Stomach smooth muscle (tissue), 2 donors: Measurements from ENCODE around the gene ZNF578.
"Not testable (repeated sequence)": the region's sequence is repeated elsewhere in the genome, so short reads cannot be mapped to it uniquely, and the experiment has no call there.

Experiments used
- H3K27ac ChIP-seq: one replicate; pipeline ENCODE4 v1.7.0; 2013; ENCODE audit warnings: mild to moderate bottlenecking, low read length, inconsistent platforms
- H3K27me3 ChIP-seq, 2 donors: one replicate each; pipeline ENCODE4 v1.7.0; 2013; ENCODE audit warnings: low read length in 2 of 2; ENCODE audit not compliant: insufficient read depth in 2 of 2, control insufficient read depth in 1 of 2
- H3K36me3 ChIP-seq, 2 donors: one replicate each; pipeline ENCODE4 v1.7.0; 2013; ENCODE audit warnings: low read length in 2 of 2; ENCODE audit not compliant: control insufficient read depth in 2 of 2, insufficient read depth in 2 of 2
- H3K4me1 ChIP-seq: one replicate; pipeline ENCODE4 v1.7.0; 2013; ENCODE audit warnings: low read length; ENCODE audit not compliant: control insufficient read depth, insufficient read depth
- H3K4me3 ChIP-seq, 2 donors: one replicate each; pipeline ENCODE4 v1.7.0; 2013; ENCODE audit warnings: low read length in 2 of 2
- H3K9ac ChIP-seq, 2 donors: one replicate each; pipeline ENCODE4 v1.7.0; 2013; ENCODE audit warnings: low read length in 2 of 2, mild to moderate bottlenecking in 1 of 2
- H3K9me3 ChIP-seq, 2 donors: one replicate each; pipeline ENCODE4 v1.7.0; 2013; ENCODE audit warnings: low read length in 2 of 2; ENCODE audit not compliant: control insufficient read depth in 2 of 2
- donor health status: healthy.
- donor health status: Pancreatic carcinoma.

The ZNF578 gene

GRCh38 chr19:52516191-52516590 is 62.8 kb downstream of the ZNF578 start:
- H3K36me3 ChIP-seq, result peaks cover 0 to 3% of the 10 kb centered on the region in 2 donors
- peaks cover 0 to 2% of the 10 kb centered on the region in 2 donors for H3K27me3 ChIP-seq

GRCh38 chr19:52518646-52519045 is 65.3 kb downstream of the ZNF578 start:
- H3K9ac ChIP-seq, result no peak overlapping the region
- H3K4me1 ChIP-seq, result no peaks in the 10 kb centered on the region
- peaks cover 10 to 15% of the 10 kb centered on the region in 2 donors for H3K9me3 ChIP-seq
- peaks cover 0 to 2% of the 10 kb centered on the region in 2 donors for H3K27me3 ChIP-seq
- H3K27ac ChIP-seq, result no peak overlapping the region
- peaks cover 0 to 2% of the 10 kb centered on the region in 2 donors for H3K36me3 ChIP-seq
- no peak overlapping the region for H3K4me3 ChIP-seq

More at GRCh38 chr19:52516191-52516590, 62.8 kb downstream of the ZNF578 start:
- H3K9me3 ChIP-seq, result peaks cover 15% of the 10 kb centered on the region in 2 donors
- no peak overlapping the region for H3K27ac ChIP-seq
- no peaks in the 10 kb centered on the region for H3K4me1 ChIP-seq
- no peak overlapping the region for H3K9ac ChIP-seq
- H3K4me3 ChIP-seq, result no peak overlapping the region

GRCh38 chr19:52519175-52519574 is 65.8 kb downstream of the ZNF578 start:
- not testable (repeated sequence) for H3K9ac ChIP-seq, H3K4me3 ChIP-seq, H3K27ac ChIP-seq, H3K4me1 ChIP-seq, H3K36me3 ChIP-seq, H3K27me3 ChIP-seq
- peaks cover 10 to 15% of the 10 kb centered on the region in 2 donors for H3K9me3 ChIP-seq

GRCh38 chr19:52520013-52520412 is 66.7 kb downstream of the ZNF578 start:
- no peaks in the 10 kb centered on the region for H3K4me1 ChIP-seq
- peaks cover 9 to 10% of the 10 kb centered on the region in 2 donors for H3K9me3 ChIP-seq
- H3K27ac ChIP-seq, result no peak overlapping the region

GRCh38 chr19:52522551-52522950 is 69.2 kb downstream of the ZNF578 start:
- H3K27ac ChIP-seq, result no peak overlapping the region
- peaks cover 5 to 8% of the 10 kb centered on the region in 2 donors for H3K9me3 ChIP-seq
- no peak overlapping the region for H3K9ac ChIP-seq
- peaks cover 0 to 2% of the 10 kb centered on the region in 2 donors for H3K27me3 ChIP-seq
- H3K4me3 ChIP-seq, result no peak overlapping the region
- H3K4me1 ChIP-seq, result peaks cover 3% of the 10 kb centered on the region
- no peaks in the 10 kb centered on the region for H3K36me3 ChIP-seq

More at GRCh38 chr19:52520013-52520412, 66.7 kb downstream of the ZNF578 start:
- no peak overlapping the region for H3K4me3 ChIP-seq
- no peak overlapping the region for H3K9ac ChIP-seq
- H3K36me3 ChIP-seq, result peaks cover 0 to 2% of the 10 kb centered on the region in 2 donors
- peaks cover 0 to 2% of the 10 kb centered on the region in 2 donors for H3K27me3 ChIP-seq

- Histone ChIP-seq H3K27ac (no peak overlapping the region), H3K9me3 (peaks cover 3 to 5% of the 10 kb centered on the region in 2 donors), H3K4me1 (peaks cover 10% of the 10 kb centered on the region), H3K4me3 (no peak overlapping the region), H3K27me3 (peaks cover 0 to 2% of the 10 kb centered on the region in 2 donors), H3K36me3 (no peaks in the 10 kb centered on the region), H3K9ac (no peak overlapping the region)
These were observed 70.7 kb downstream of the ZNF578 start for GRCh38 chr19:52524086-52524485.

- Histone ChIP-seq H3K4me3 (peak within 1 kb of the TSS; percentile 81 to 92), H3K36me3 (no peaks in the 10 kb centered on the region), H3K9ac (peak within 1 kb of the TSS; percentile 82 to 91), H3K27ac (peak within 1 kb of the TSS; percentile 89), H3K4me1 (peaks cover 10% of the 10 kb centered on the region), H3K27me3 (no peaks in the 10 kb centered on the region), H3K9me3 (no peaks in the 10 kb centered on the region)
These were observed 74.0 kb downstream of the ZNF578 start, which contains the start of gene ZNF808 for GRCh38 chr19:52527134-52527955. Gene ZNF808, plus strand, starts transcription at chr19:52527668. Its CDS starts 15,617 bp downstream, at chr19:52543285.

DNA sequence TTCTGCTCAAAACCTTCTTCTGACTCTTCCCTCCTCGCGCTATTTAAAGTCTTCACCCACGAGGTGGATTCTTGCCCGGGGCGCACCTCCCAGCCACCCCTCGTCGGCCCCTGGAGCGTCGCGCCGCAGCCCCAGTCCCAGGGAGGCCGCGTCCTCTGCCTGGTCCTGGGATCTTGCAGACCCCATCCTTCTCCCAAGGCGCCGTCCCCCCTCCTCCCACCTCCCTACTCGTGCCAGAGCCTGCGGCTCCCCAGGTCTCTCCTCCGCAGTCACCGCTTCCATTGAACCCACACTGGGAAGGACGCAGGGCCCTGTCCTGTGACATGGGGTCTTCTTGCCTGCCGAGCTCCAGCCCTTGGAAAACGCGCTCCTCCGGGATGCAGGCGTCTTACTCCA is 74.6 kb downstream of the ZNF578 start:
- no peaks in the 10 kb centered on the region for H3K36me3 ChIP-seq
- H3K4me1 ChIP-seq, result peaks cover 10% of the 10 kb centered on the region
- no peaks in the 10 kb centered on the region for H3K27me3 ChIP-seq
- H3K4me3 ChIP-seq, result peak overlapping the region; percentile 81 to 92
- H3K9me3 ChIP-seq, result no peaks in the 10 kb centered on the region
- H3K9ac ChIP-seq, result peak overlapping the region; percentile 82 to 91
- H3K27ac ChIP-seq, result peak overlapping the region; percentile 89

GRCh38 chr19:52532480-52532879 is 79.1 kb downstream of the ZNF578 start:
- H3K9me3 ChIP-seq, result no peaks in the 10 kb centered on the region
- H3K4me3 ChIP-seq, result no peak overlapping the region
- H3K4me1 ChIP-seq, result peaks cover 17% of the 10 kb centered on the region
- H3K27ac ChIP-seq, result no peak overlapping the region
- H3K27me3 ChIP-seq, result no peaks in the 10 kb centered on the region
- no peak overlapping the region for H3K9ac ChIP-seq
- H3K36me3 ChIP-seq, result no peaks in the 10 kb centered on the region

DNA sequence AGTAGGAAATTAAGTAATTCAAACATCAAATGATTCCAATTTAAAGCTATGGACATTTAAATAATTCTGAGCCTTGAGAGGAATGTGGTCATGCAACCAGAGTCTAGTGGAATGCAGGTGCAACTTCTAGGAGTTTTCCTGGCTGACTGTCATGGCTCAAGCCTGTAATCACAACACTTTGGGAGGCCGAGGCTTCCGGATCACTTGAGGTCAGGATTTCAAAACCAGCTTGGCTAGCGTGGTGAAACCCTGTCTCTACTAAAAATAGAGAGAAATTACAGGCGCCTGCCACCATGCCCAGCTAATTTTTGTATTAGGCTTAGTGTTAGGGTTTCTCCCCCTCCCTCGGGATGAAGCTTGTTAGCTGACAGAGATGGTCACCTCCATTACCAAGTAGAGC is 80.5 kb downstream of the ZNF578 start:
- Histone ChIP-seq H3K9ac (no peak overlapping the region), H3K4me3 (no peak overlapping the region), H3K27me3 (no peaks in the 10 kb centered on the region), H3K36me3 (no peaks in the 10 kb centered on the region), H3K27ac (no peak overlapping the region), H3K4me1 (peaks cover 10% of the 10 kb centered on the region), H3K9me3 (no peaks in the 10 kb centered on the region)

DNA sequence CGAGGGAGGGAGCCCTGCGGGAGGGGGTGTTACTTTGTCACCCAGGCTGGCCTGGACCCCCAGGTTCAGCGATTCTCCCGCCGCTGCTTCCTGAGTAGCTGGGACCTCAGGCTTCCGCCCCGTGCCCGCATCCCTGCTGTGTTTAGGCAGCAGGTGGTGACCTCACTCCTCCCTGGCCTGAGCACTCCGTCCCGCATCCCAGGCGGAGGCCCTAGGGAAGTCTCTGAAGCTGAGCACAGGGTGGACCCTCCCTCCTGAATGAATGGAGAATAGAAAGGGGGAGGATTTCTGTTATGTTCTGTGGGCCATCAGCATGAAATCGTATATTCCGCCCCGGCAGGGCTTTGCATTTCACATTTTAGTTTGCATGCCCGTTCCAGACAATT is 82.0 kb downstream of the ZNF578 start:
- peak overlapping the region in 1 of 2 donors; percentile 23 for H3K9ac ChIP-seq

More for the DNA sequence above, 82.0 kb downstream of the ZNF578 start:
- not testable (repeated sequence) for H3K27ac ChIP-seq, H3K9me3 ChIP-seq, H3K27me3 ChIP-seq, H3K36me3 ChIP-seq
- peak overlapping the region; percentile 80 for H3K4me3 ChIP-seq
- peaks cover 10% of the 10 kb centered on the region for H3K4me1 ChIP-seq
